ENCODE data around the gene ATAD5. TPM values are rescaled to one million over a fixed set of nuclear protein-coding genes. Genes with fewer than 3 reads are reported as not detected.

Gene ATAD5
- polyA plus RNA-seq, 1 of the 3 experiments (the other 2 are of a cell fraction): 0.66 TPM

DNA sequence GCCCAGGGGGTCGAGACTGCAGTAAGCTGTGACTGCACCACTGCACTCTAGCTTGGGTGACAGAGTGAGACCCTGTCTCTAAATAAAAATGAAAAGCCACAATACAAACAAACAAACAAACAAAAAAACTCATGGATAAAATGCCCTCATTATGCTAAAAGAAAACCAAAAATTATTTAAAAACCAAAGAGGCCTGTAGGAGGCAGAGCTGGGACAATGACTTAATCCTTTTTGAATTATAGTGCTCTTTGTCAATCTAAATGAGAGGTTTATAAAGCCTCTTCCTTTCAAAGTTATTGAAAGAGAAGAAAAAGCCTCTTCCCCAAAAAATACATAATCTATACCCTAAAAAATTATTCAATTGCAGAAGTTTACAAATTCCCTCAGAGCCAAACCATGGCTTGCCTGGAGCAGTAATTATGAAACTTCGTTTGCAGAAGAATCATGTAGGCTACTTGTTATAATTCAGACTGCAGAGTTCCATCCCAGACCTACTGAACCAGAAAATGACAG is 25.8 kb upstream of the ATAD5 start:
- TF ChIP-seq TAF1 (IDR thresholded peaks at IDR 0.05; ENCODE audit: borderline replicate concordance, low read depth, low read length): no peak
- peak; percentile 43; the same call in 1 of the 2 replicates for TF ChIP-seq CTCF (IDR thresholded peaks at IDR 0.05)
- 89% methylated on average over 2 of the region's 2 CpGs for WGBS (ENCODE audit: low lambda C conversion rate)
- H2AFZ ChIP-seq (ENCODE audit: low read depth): no peak overlapping the region
- H3K79me2 ChIP-seq (ENCODE audit: insufficient read depth): peaks cover 63% of the 10 kb centered on the region
- H3K36me3 ChIP-seq (replicated peaks in 1 of 2; ENCODE audit: control insufficient read depth in 1 of 2, insufficient read depth in 2 of 2, low read length in 1 of 2): peaks cover 6 to 35% of the 10 kb centered on the region in 2 experiments
- no peaks in the 10 kb centered on the region for H3K9me3 ChIP-seq
- no peak overlapping the region for H3K9ac ChIP-seq
- no peak overlapping the region for H3K4me3 ChIP-seq (ENCODE audit: low read depth in 2 of 2, low read length in 1 of 2)
- H3F3A ChIP-seq (replicated peaks; ENCODE audit: insufficient read depth): no peaks in the 10 kb centered on the region
- no peaks in the 10 kb centered on the region for H4K20me1 ChIP-seq (ENCODE audit: insufficient read depth)
- H3K4me1 ChIP-seq (ENCODE audit: control insufficient read depth in 1 of 2, insufficient read depth in 2 of 2, low read depth in 1 of 2, low read length in 1 of 2): 0 out of 4 replicates have a peak, but pooled peaks cover 0 to 6% of the 10 kb centered on the region in 2 experiments
- no peaks in the 10 kb centered on the region for H3K27me3 ChIP-seq (ENCODE audit: insufficient read depth)
- no peak overlapping the region for H3K4me2 ChIP-seq
- DNase-seq: no peak
- no peaks in the 10 kb centered on the region for H3K9me2 ChIP-seq
- no peak overlapping the region for H3K27ac ChIP-seq (ENCODE audit: low read depth in 2 of 2, low read length in 1 of 2)
- POLR2A ChIA-PET: no interaction called here
- CTCF ChIA-PET: interaction anchor here (1.4 to 1.6 kb wide), 2 partner anchors 19 to 701 kb away, joined by 3 to 6 read pairs; partner anchors contain the start of gene CRLF3

DNA sequence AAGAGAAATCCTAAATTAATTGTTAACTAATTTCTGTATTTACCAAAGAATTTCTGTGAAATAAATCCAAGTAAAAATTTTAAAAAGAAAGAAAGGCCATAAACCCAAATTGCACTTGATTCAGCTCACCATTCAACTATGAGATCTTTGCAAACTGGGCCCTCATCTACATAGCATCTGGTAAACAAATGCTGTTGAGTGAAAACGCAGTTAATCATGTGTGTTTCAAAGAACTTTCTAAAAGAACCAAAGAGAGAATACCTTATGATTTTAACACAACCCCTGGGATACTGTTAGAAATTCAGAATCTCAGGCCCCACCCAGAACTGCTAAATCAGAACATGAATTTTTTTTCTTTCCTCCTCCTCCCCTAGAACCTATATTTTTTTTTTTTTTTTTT is 23.9 kb upstream of the ATAD5 start:
- peaks cover 78% of the 10 kb centered on the region for H3K79me2 ChIP-seq (ENCODE audit: insufficient read depth)
- H3K4me3 ChIP-seq (ENCODE audit: low read depth in 2 of 2, low read length in 1 of 2): no peak overlapping the region
- no peaks in the 10 kb centered on the region for H3K9me3 ChIP-seq
- 95% methylated on average over 1 of the region's 1 CpG for WGBS (ENCODE audit: low lambda C conversion rate)
- TF ChIP-seq, protein P1, sequence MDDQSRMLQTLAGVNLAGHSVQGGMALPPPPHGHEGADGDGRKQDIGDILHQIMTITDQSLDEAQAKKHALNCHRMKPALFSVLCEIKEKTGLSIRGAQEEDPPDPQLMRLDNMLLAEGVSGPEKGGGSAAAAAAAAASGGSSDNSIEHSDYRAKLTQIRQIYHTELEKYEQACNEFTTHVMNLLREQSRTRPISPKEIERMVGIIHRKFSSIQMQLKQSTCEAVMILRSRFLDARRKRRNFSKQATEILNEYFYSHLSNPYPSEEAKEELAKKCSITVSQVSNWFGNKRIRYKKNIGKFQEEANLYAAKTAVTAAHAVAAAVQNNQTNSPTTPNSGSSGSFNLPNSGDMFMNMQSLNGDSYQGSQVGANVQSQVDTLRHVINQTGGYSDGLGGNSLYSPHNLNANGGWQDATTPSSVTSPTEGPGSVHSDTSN (IDR thresholded peaks at IDR 0.05): no peak
- TF ChIP-seq RXRA (IDR thresholded peaks at IDR 0.05; ENCODE audit: borderline replicate concordance, low read depth) (no peak), USF1 (IDR thresholded peaks at IDR 0.05; ENCODE audit: borderline replicate concordance, low read depth) (no peak), SIN3A (IDR thresholded peaks at IDR 0.05; ENCODE audit: borderline replicate concordance, low read depth, low read length) (no peak), MXI1 (IDR thresholded peaks at IDR 0.05; ENCODE audit: low read depth, low read length) (no peak), ELF1 (IDR thresholded peaks at IDR 0.05) (no peak), FOXJ3 (CRISPR knock-in tag; IDR thresholded peaks at IDR 0.05) (no peak), GABPA (IDR thresholded peaks at IDR 0.05; ENCODE audit: low read depth) (no peak), TCF12 (IDR thresholded peaks at IDR 0.05) (no peak), SMC3 (IDR thresholded peaks at IDR 0.05; ENCODE audit: low read depth, low read length) (no peak), ZBTB33 (IDR thresholded peaks at IDR 0.05; ENCODE audit: borderline replicate concordance, low read depth) (no peak), JUND (IDR thresholded peaks at IDR 0.05) (no peak), EZH2phosphoT487 (IDR thresholded peaks at IDR 0.05; ENCODE audit: borderline replicate concordance, low read depth) (no peak), USF2 (IDR thresholded peaks at IDR 0.05; ENCODE audit: borderline replicate concordance, low read depth, low read length) (no peak), FOSL2 (IDR thresholded peaks at IDR 0.05; ENCODE audit: borderline replicate concordance, low read depth) (no peak), RCOR1 (IDR thresholded peaks at IDR 0.05; ENCODE audit: low read length) (no peak)
- TF ChIP-seq, protein P2, sequence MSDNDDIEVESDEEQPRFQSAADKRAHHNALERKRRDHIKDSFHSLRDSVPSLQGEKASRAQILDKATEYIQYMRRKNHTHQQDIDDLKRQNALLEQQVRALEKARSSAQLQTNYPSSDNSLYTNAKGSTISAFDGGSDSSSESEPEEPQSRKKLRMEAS (IDR thresholded peaks at IDR 0.05; ENCODE audit: low read depth): no peak
- no peak for DNase-seq
- no peak overlapping the region for H3K4me2 ChIP-seq
- peaks cover 6 to 20% of the 10 kb centered on the region in 2 experiments for H3K36me3 ChIP-seq (replicated peaks in 1 of 2; ENCODE audit: control insufficient read depth in 1 of 2, insufficient read depth in 2 of 2, low read length in 1 of 2)
- no peaks in the 10 kb centered on the region for H3K9me2 ChIP-seq
- ChIA-PET CTCF (no interaction called here), POLR2A (no interaction called here)
- peaks cover 3% of the 10 kb centered on the region; the same call in 1 of the 2 replicates for H4K20me1 ChIP-seq (ENCODE audit: insufficient read depth)
- 0 out of 4 replicates have a peak, but pooled peaks cover 0 to 6% of the 10 kb centered on the region in 2 experiments for H3K4me1 ChIP-seq (ENCODE audit: control insufficient read depth in 1 of 2, insufficient read depth in 2 of 2, low read depth in 1 of 2, low read length in 1 of 2)
- H2AFZ ChIP-seq (ENCODE audit: low read depth): no peak overlapping the region
- no peak overlapping the region for H3K9ac ChIP-seq
- H3K27me3 ChIP-seq (ENCODE audit: insufficient read depth): no peaks in the 10 kb centered on the region
- H3K27ac ChIP-seq (ENCODE audit: low read depth in 2 of 2, low read length in 1 of 2): no peak overlapping the region
- peaks cover 8% of the 10 kb centered on the region for H3F3A ChIP-seq (replicated peaks; ENCODE audit: insufficient read depth)

Data from SK-N-SH (cell line).